ENCODE measurements around the gene NRSN1.

DNA sequence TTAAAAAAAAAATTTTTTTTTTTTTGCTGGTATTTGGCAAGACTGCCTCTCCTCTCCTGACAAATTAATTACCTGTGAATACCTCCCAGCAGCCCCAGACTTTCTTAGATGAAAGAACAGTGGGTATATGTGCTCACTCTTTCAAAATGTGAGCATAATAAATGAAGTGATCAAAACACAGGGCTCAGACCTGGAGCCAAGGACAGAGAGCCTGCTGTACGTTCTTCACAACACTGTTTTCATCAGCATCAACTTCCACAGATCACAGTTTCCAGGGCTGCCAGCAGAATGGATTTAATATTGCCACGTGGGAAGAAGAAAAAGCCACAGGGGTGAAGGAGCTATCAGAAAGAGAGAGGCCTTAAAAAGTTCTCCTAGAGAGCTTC is 25.3 kb upstream of the NRSN1 start:
- no peak for TF ChIP-seq GFI1 (CRISPR knock-in tag; IDR thresholded peaks at IDR 0.05; ENCODE audit: borderline replicate concordance)
- no peak for TF ChIP-seq BRCA1 (CRISPR knock-in tag; IDR thresholded peaks at IDR 0.05)
- TF ChIP-seq NR2C2 (CRISPR knock-in tag; IDR thresholded peaks at IDR 0.05; ENCODE audit: borderline replicate concordance) = no peak
- TF ChIP-seq, protein P1, sequence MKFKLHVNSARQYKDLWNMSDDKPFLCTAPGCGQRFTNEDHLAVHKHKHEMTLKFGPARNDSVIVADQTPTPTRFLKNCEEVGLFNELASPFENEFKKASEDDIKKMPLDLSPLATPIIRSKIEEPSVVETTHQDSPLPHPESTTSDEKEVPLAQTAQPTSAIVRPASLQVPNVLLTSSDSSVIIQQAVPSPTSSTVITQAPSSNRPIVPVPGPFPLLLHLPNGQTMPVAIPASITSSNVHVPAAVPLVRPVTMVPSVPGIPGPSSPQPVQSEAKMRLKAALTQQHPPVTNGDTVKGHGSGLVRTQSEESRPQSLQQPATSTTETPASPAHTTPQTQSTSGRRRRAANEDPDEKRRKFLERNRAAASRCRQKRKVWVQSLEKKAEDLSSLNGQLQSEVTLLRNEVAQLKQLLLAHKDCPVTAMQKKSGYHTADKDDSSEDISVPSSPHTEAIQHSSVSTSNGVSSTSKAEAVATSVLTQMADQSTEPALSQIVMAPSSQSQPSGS (CRISPR knock-in tag; IDR thresholded peaks at IDR 0.05) = no peak
- no peak for TF ChIP-seq MEF2D (CRISPR knock-in tag; IDR thresholded peaks at IDR 0.05)
- TF ChIP-seq SETDB1 (CRISPR knock-in tag; IDR thresholded peaks at IDR 0.05; ENCODE audit: borderline replicate concordance) = no peak
- no peak for TF ChIP-seq NCOA2 (CRISPR knock-in tag; IDR thresholded peaks at IDR 0.05)
